HepG2 (cell line): ENCODE measurements around the gene MAMDC2. TPM values are rescaled to one million over a fixed set of nuclear protein-coding genes. Genes with fewer than 3 reads are reported as not detected.

Experiments
- ATAC-seq: fragments of 200-7000 bp; cut with Tn5 transposase; 3 replicates; pipeline ENCODE4 v1.9.1; 2020; ENCODE audit warnings: mild to moderate bottlenecking, moderate library complexity
- BruUV-seq: library from RNA; stranded (reverse); fragments of 400-500 nt; replicated peaks from 2 replicates; lab custom pipeline; 2021; lab: Mats Ljungman, UMichigan
- CTCF ChIA-PET: fragments of 300-600 bp; formaldehyde crosslinking; extraction: SDS; loops from one replicate; lab custom pipeline; 2021; ENCODE audit warnings: low total read pairs, inconsistent platforms, low intra/inter-chr PET ratio; lab: Yijun Ruan, JAX
- POLR2A ChIA-PET: fragments of 350-600 bp; sonication (Branson Sonifier 250); formaldehyde crosslinking; loops from one replicate; lab custom pipeline; 2020; ENCODE audit warnings: antibody characterized with exemption, inconsistent platforms; lab: Yijun Ruan, JAX
- DNase-seq: peaks from one replicate; pipeline ENCODE4 v3.0.0-alpha.2; 2015; ENCODE audit warnings: low spot score
- FAIRE-seq: peaks from 3 replicates; lab custom pipeline; 2011; peaks lifted over from hg19 to GRCh38; lab: Jason Lieb, UNC
- H2AFZ ChIP-seq: one replicate; pipeline ENCODE4 v1.6.1; 2011; ENCODE audit warnings: low read length, inconsistent platforms
- H3K27ac ChIP-seq: fragments of 300-600 bp; 3 replicates; pipeline ENCODE4 v1.8.0; 2011; ENCODE audit warnings: mixed run types, mild to moderate bottlenecking, mixed read lengths, low read length, inconsistent platforms; ENCODE audit not compliant: insufficient read depth; ENCODE audit errors: extremely low read length
- H3K27me3 ChIP-seq, 2 experiments: fragments of 200-600 bp in 1 of 2; 2 replicates in 1 of 2; 3 replicates in 1 of 2; pipeline versions ENCODE4 v1.6.0 to v1.8.0; 2011; ENCODE audit warnings: low read length in 2 of 2, mild to moderate bottlenecking in 2 of 2, moderate library complexity in 2 of 2, inconsistent platforms in 1 of 2; ENCODE audit not compliant: insufficient read depth in 2 of 2, control insufficient read depth in 1 of 2
- H3K36me3 ChIP-seq, 2 experiments: fragments of 200-600 bp in 1 of 2; replicated peaks in 1 of 2; 2 replicates in 1 of 2; 3 replicates in 1 of 2; pipeline versions ENCODE4 v1.5.1 to v1.8.0; 2011; ENCODE audit warnings: low read length in 2 of 2, inconsistent platforms in 1 of 2; ENCODE audit not compliant: insufficient read depth in 2 of 2, control insufficient read depth in 1 of 2
- H3K4me1 ChIP-seq: 2 replicates; pipeline ENCODE4 v1.5.1; 2012; ENCODE audit warnings: low read length, inconsistent platforms; ENCODE audit not compliant: insufficient read depth
- H3K4me2 ChIP-seq: 2 replicates; pipeline ENCODE4 v1.6.0; 2011; ENCODE audit warnings: low read depth, low read length, inconsistent platforms
- H3K4me3 ChIP-seq, 3 experiments: fragments of 200-600 bp in 1 of 3; sonication (generic), shearing (Covaris generic) in 1 of 3; replicated peaks in 1 of 3; 2 replicates each; pipeline ENCODE4 v1.5.1; 2011 to 2016; ENCODE audit warnings: low read length in 3 of 3, inconsistent platforms in 2 of 3, low read depth in 2 of 3, mild to moderate bottlenecking in 2 of 3, control low read depth in 1 of 3, mixed read lengths in 1 of 3; ENCODE audit not compliant: insufficient read depth in 1 of 3
- H3K79me2 ChIP-seq: one replicate; pipeline ENCODE4 v1.6.1; 2011; ENCODE audit warnings: low read length, inconsistent platforms; ENCODE audit not compliant: insufficient read depth
- H3K9ac ChIP-seq: 2 replicates; pipeline ENCODE4 v1.6.0; 2011; ENCODE audit warnings: mild to moderate bottlenecking, low read depth, low read length, inconsistent platforms; ENCODE audit not compliant: insufficient read depth
- H3K9me3 ChIP-seq: 2 replicates; pipeline ENCODE4 v1.5.1; 2012; ENCODE audit warnings: mild to moderate bottlenecking, low read length
- H4K20me1 ChIP-seq: 2 replicates; pipeline ENCODE4 v1.6.0; 2011; ENCODE audit warnings: inconsistent platforms, mild to moderate bottlenecking, low read length, moderate library complexity; ENCODE audit not compliant: insufficient read depth
- AHR ChIP-seq: IDR thresholded peaks from 2 replicates; pipeline ENCODE4 v1.6.1; 2018; ENCODE audit warnings: missing genetic modification reagents, missing compliant biosample characterization
- ERF ChIP-seq: IDR thresholded peaks from 2 replicates; pipeline ENCODE4 v1.6.1; 2018; ENCODE audit warnings: missing biosample characterization, missing genetic modification reagents
- HNRNPUL1 ChIP-seq: fragments of 200-400 bp; formaldehyde crosslinking; IDR thresholded peaks from 2 replicates; pipeline ENCODE4 v1.6.1; 2017; ENCODE audit warnings: low read depth, mild to moderate bottlenecking, low read length, moderate library complexity
- ZNF501 ChIP-seq: sonication (generic); formaldehyde crosslinking; IDR thresholded peaks from 2 replicates; pipeline ENCODE4 v1.5.1; 2020; ENCODE audit warnings: mild to moderate bottlenecking, moderate library complexity, missing genetic modification reagents
- ZNF749 ChIP-seq: sonication (generic); formaldehyde crosslinking; IDR thresholded peaks from 2 replicates; pipeline ENCODE4 v1.8.0; 2022; ENCODE audit warnings: mild to moderate bottlenecking, missing genetic modification reagents, moderate library complexity, borderline replicate concordance
- ZNF780A ChIP-seq: sonication (generic); formaldehyde crosslinking; IDR thresholded peaks from 2 replicates; pipeline ENCODE4 v1.8.0; 2022; ENCODE audit warnings: mild to moderate bottlenecking, missing genetic modification reagents, moderate library complexity
- WGBS: methylation state at CpG from one replicate; pipeline ENCODE4 v1.1.6; 2017; ENCODE audit warnings: low lambda C conversion rate; 5-methylcytosine and 5-hydroxymethylcytosine counted together
- in situ Hi-C: cut with HindIII; loops from 2 replicates; pipeline ENCODE4 v1.10.0; 2017; ENCODE audit warnings: low pct_unique_long_range_greater_than_20kb; ENCODE audit not compliant: extremely low pct_ligation_motif_present
- intact Hi-C: fragments of 100-400 bp; cut with micrococcal nuclease; formaldehyde crosslinking; loops from one replicate; pipeline ENCODE4 v1.10.0; 2022; ENCODE audit not compliant: unreplicated experiment
- polyA plus RNA-seq, 8 experiments: library from polyadenylated mRNA; depleted of rRNA in 3 of 8; stranded (reverse) in 7 of 8; unstranded in 1 of 8; fragments of >200 nt; fragmentation: Illumina TruSeq in 4 of 8; extraction: Trizol in 4 of 8; gene quantifications; 2 replicates each; pipeline versions ENCODE4 v1.2.1 to v1.2.3, GENCODE V29; 2011 to 2016; ENCODE audit warnings: low read depth in 4 of 8, missing spikeins in 1 of 8, mixed read lengths in 1 of 8; ENCODE audit not compliant: insufficient read depth in 1 of 8
- total RNA-seq, 5 experiments: library from RNA; depleted of rRNA; stranded (reverse); fragments of >200 nt; fragmentation: Illumina TruSeq; extraction: Trizol; gene quantifications; 2 replicates each; pipeline ENCODE4 v1.2.3, GENCODE V29; 2016; ENCODE audit warnings: low read depth in 1 of 5
- TF ChIP-seq, protein P1 (sequence below): sonication (generic); formaldehyde crosslinking; IDR thresholded peaks from 2 replicates; pipeline ENCODE4 v1.8.1; 2023; ENCODE audit warnings: missing genetic modification reagents, inconsistent platforms, borderline replicate concordance
- TF ChIP-seq, protein P2 (sequence below): sonication (generic); formaldehyde crosslinking; IDR thresholded peaks from 2 replicates; pipeline ENCODE4 v1.5.0; 2020; ENCODE audit warnings: mild to moderate bottlenecking, missing genetic modification reagents
- TF ChIP-seq, protein P3 (sequence below): sonication (generic); formaldehyde crosslinking; IDR thresholded peaks from 2 replicates; pipeline ENCODE4 v1.4.0; 2020; ENCODE audit warnings: mild to moderate bottlenecking, missing genetic modification reagents

The MAMDC2 gene
- total and polyA plus RNA-seq, 2 of the 13 experiments (the other 11 are each of a cell fraction or from before 2014, with no cell fraction given) = not detected

DNA sequence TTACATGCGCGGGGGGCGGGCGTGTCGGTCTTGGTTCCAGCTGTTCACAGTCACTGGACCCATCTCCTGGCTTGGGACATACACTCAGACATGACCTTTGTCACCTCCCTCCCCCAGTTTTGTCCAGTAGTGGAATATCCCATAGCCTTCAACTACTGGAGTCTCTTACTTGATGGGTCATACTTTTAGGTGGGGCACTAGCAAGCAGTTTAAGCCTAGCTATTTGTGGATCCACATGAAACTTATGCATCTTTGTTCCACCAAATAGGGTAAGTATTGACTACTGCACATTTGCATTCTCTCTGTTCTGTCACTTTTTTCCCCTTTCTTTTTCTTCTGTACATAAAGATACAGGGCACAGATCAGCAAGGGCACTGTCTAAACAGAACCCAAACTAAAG is 15.4 kb upstream of the MAMDC2 start:
- no peaks in the 10 kb centered on the region for H4K20me1 ChIP-seq
- H3K27ac ChIP-seq = no peak overlapping the region
- in situ Hi-C loops (no loop called here), intact Hi-C loops (no loop called here)
- no peaks in the 10 kb centered on the region for H3K36me3 ChIP-seq
- ATAC-seq (no peak), FAIRE-seq (no peak), DNase-seq (no peak)
- no peak overlapping the region for H3K4me3 ChIP-seq
- no peak overlapping the region for H3K4me2 ChIP-seq
- no peaks in the 10 kb centered on the region for H3K4me1 ChIP-seq
- TF ChIP-seq ERF (no peak), ZNF780A (CRISPR knock-in tag) (no peak), ZNF749 (CRISPR knock-in tag) (no peak), HNRNPUL1 (no peak), AHR (CRISPR knock-in tag) (no peak), ZNF501 (no peak)
- TF ChIP-seq, protein P1, sequence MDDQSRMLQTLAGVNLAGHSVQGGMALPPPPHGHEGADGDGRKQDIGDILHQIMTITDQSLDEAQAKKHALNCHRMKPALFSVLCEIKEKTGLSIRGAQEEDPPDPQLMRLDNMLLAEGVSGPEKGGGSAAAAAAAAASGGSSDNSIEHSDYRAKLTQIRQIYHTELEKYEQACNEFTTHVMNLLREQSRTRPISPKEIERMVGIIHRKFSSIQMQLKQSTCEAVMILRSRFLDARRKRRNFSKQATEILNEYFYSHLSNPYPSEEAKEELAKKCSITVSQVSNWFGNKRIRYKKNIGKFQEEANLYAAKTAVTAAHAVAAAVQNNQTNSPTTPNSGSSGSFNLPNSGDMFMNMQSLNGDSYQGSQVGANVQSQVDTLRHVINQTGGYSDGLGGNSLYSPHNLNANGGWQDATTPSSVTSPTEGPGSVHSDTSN = no peak
- TF ChIP-seq, protein P2, sequence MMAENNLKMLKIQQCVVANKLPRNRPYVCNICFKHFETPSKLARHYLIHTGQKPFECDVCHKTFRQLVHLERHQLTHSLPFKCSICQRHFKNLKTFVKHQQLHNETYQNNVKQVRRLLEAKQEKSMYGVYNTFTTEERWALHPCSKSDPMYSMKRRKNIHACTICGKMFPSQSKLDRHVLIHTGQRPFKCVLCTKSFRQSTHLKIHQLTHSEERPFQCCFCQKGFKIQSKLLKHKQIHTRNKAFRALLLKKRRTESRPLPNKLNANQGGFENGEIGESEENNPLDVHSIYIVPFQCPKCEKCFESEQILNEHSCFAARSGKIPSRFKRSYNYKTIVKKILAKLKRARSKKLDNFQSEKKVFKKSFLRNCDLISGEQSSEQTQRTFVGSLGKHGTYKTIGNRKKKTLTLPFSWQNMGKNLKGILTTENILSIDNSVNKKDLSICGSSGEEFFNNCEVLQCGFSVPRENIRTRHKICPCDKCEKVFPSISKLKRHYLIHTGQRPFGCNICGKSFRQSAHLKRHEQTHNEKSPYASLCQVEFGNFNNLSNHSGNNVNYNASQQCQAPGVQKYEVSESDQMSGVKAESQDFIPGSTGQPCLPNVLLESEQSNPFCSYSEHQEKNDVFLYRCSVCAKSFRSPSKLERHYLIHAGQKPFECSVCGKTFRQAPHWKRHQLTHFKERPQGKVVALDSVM = no peak
- TF ChIP-seq, protein P3, sequence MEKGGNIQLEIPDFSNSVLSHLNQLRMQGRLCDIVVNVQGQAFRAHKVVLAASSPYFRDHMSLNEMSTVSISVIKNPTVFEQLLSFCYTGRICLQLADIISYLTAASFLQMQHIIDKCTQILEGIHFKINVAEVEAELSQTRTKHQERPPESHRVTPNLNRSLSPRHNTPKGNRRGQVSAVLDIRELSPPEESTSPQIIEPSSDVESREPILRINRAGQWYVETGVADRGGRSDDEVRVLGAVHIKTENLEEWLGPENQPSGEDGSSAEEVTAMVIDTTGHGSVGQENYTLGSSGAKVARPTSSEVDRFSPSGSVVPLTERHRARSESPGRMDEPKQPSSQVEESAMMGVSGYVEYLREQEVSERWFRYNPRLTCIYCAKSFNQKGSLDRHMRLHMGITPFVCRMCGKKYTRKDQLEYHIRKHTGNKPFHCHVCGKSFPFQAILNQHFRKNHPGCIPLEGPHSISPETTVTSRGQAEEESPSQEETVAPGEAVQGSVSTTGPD (CRISPR knock-in tag) = no peak
- H3K79me2 ChIP-seq = no peaks in the 10 kb centered on the region
- no peak overlapping the region for H2AFZ ChIP-seq
- ChIA-PET CTCF (no interaction called here), POLR2A (no interaction called here)
- no peaks in the 10 kb centered on the region for H3K9me3 ChIP-seq
- BruUV-seq = no TSS peak
- H3K9ac ChIP-seq = no peak overlapping the region
- no peaks in the 10 kb centered on the region for H3K27me3 ChIP-seq
- no CpG with 5 or more reads among the region's 5 CpGs for WGBS
